GM23338 (cell line): ENCODE measurements around the gene KDM6B. TPM values are rescaled to one million over a fixed set of nuclear protein-coding genes. Genes with fewer than 3 reads are reported as not detected.
A peak's percentile ranks its signal among the peaks of the same experiment; 100 is the strongest.

Source experiments
- ATAC-seq: fragments of 200-7000 bp; cut with Tn5 transposase; 3 replicates; pipeline ENCODE4 v1.9.1; 2020
- DNase-seq: peaks from one replicate; pipeline ENCODE4 v3.0.0-alpha.2; 2015; ENCODE audit warnings: low spot score
- H2AFZ ChIP-seq: fragments of 200-600 bp; sonication (generic); 2 replicates; pipeline ENCODE4 v1.8.0; 2016; ENCODE audit warnings: antibody characterized with exemption, mild to moderate bottlenecking, moderate library complexity
- H3F3A ChIP-seq: fragments of 200-600 bp; sonication (generic); replicated peaks from 2 replicates; pipeline ENCODE4 v1.8.0; 2017; ENCODE audit warnings: antibody characterized with exemption, mixed run types, low read depth
- H3K27ac ChIP-seq: fragments of 200-600 bp; sonication (generic); 2 replicates; pipeline ENCODE4 v1.6.1; 2016; ENCODE audit warnings: low read depth
- H3K27me3 ChIP-seq: fragments of 200-600 bp; sonication (generic); 2 replicates; pipeline ENCODE4 v1.8.0; 2016; ENCODE audit warnings: mild to moderate bottlenecking, mixed run types, moderate library complexity; ENCODE audit not compliant: insufficient read depth
- H3K36me3 ChIP-seq: fragments of 200-600 bp; sonication (generic); 2 replicates; pipeline ENCODE4 v1.8.0; 2016; ENCODE audit warnings: mild to moderate bottlenecking; ENCODE audit not compliant: insufficient read depth
- H3K4me1 ChIP-seq: fragments of 200-600 bp; sonication (generic); 2 replicates; pipeline ENCODE4 v1.8.0; 2016; ENCODE audit warnings: mild to moderate bottlenecking, moderate library complexity; ENCODE audit not compliant: insufficient read depth
- H3K4me2 ChIP-seq: fragments of 200-600 bp; sonication (generic); 2 replicates; pipeline ENCODE4 v1.7.1; 2017; ENCODE audit warnings: mixed run types
- H3K4me3 ChIP-seq: fragments of 200-600 bp; sonication (generic); 2 replicates; pipeline ENCODE4 v1.6.1; 2016; ENCODE audit warnings: mixed run types
- H3K79me2 ChIP-seq: fragments of 200-600 bp; sonication (generic); replicated peaks from 2 replicates; pipeline ENCODE4 v1.8.0; 2017; ENCODE audit warnings: mild to moderate bottlenecking; ENCODE audit not compliant: insufficient read depth
- H3K9me2 ChIP-seq: fragments of 200-600 bp; sonication (generic); 2 replicates; pipeline ENCODE4 v1.8.0; 2017; ENCODE audit not compliant: insufficient read depth
- H4K20me1 ChIP-seq: fragments of 200-600 bp; sonication (generic); replicated peaks from 2 replicates; pipeline ENCODE4 v1.8.0; 2017; ENCODE audit warnings: mild to moderate bottlenecking; ENCODE audit not compliant: insufficient read depth
- H3K27ac Mint-ChIP-seq: 2 replicates; pipeline ENCODE4 v1.8.0; 2020; ENCODE audit warnings: inconsistent platforms, mild to moderate bottlenecking, moderate library complexity, mixed read lengths
- H3K27me3 Mint-ChIP-seq: 3 replicates; pipeline ENCODE4 v1.8.0; 2022; ENCODE audit warnings: low read depth, mild to moderate bottlenecking, moderate library complexity, mixed read lengths, inconsistent platforms; ENCODE audit not compliant: insufficient read depth, poor library complexity
- H3K36me3 Mint-ChIP-seq: 3 replicates; pipeline ENCODE4 v1.8.0; 2021; ENCODE audit warnings: low read depth, mild to moderate bottlenecking, inconsistent platforms, moderate library complexity, mixed read lengths
- H3K4me1 Mint-ChIP-seq: 3 replicates; pipeline ENCODE4 v1.8.0; 2020; ENCODE audit warnings: mild to moderate bottlenecking, inconsistent platforms, mixed read lengths
- H3K4me3 Mint-ChIP-seq: 3 replicates; pipeline ENCODE4 v1.8.0; 2021; ENCODE audit warnings: moderate library complexity, mild to moderate bottlenecking, inconsistent platforms, mixed read lengths
- H3K9me3 Mint-ChIP-seq: 3 replicates; pipeline ENCODE4 v1.8.0; 2020; ENCODE audit warnings: moderate library complexity, mild to moderate bottlenecking, inconsistent platforms, mixed read lengths
- CREB1 ChIP-seq: fragments of 250-450 bp; sonication (Bioruptor Pico); IDR thresholded peaks from 2 replicates; pipeline ENCODE4 v1.5.0; 2020; ENCODE audit warnings: low read depth, mild to moderate bottlenecking, moderate library complexity
- EZH2 ChIP-seq: fragments of 200-600 bp; sonication (generic); IDR thresholded peaks from one replicate; pipeline ENCODE4 v1.8.0; 2017; ENCODE audit warnings: antibody characterized with exemption, mild to moderate bottlenecking, low read depth; ENCODE audit not compliant: unreplicated experiment
- EZH2phosphoT487 ChIP-seq: fragments of 200-600 bp; sonication (generic); IDR thresholded peaks from one replicate; pipeline ENCODE4 v1.8.1; 2018; ENCODE audit warnings: antibody characterized with exemption; ENCODE audit not compliant: unreplicated experiment
- JUNB ChIP-seq: IDR thresholded peaks from one replicate; pipeline ENCODE4 v1.6.1; 2016; ENCODE audit warnings: antibody characterized with exemption; ENCODE audit not compliant: unreplicated experiment
- polyA plus RNA-seq: library from polyadenylated mRNA; unstranded; fragments of >200 nt; fragmentation: Nextera tagmentation; extraction: Ambion mirVana; gene quantifications from 2 replicates; pipeline ENCODE4 v1.2.1, GENCODE V29; 2016
- total RNA-seq: library from RNA; depleted of rRNA; stranded (reverse); fragments of >200 nt; shearing (Covaris generic); gene quantifications from 2 replicates; pipeline ENCODE4 v1.2.3, GENCODE V29; 2014
- TF ChIP-seq, protein P1 (sequence below): IDR thresholded peaks from one replicate; pipeline ENCODE4 v1.6.1; 2018; ENCODE audit warnings: antibody characterized with exemption; ENCODE audit not compliant: unreplicated experiment
- TF ChIP-seq, protein P2 (sequence below), 2 experiments: fragments of 200-600 bp in 1 of 2; sonication (generic) in 1 of 2; conservative IDR thresholded peaks; 2 replicates each; pipeline versions ENCODE4 v1.5.1 to v1.6.1; 2016 to 2017; ENCODE audit warnings: antibody characterized with exemption in 2 of 2, low read depth in 2 of 2, mild to moderate bottlenecking in 2 of 2, moderate library complexity in 1 of 2
- TF ChIP-seq, protein P3 (sequence below): IDR thresholded peaks from 2 replicates; pipeline ENCODE4 v1.6.1; 2016; ENCODE audit warnings: antibody characterized with exemption

The KDM6B gene
- total and polyA plus RNA-seq, 2 experiments from 2014 or later: 1.1 to 1.4 TPM

DNA sequence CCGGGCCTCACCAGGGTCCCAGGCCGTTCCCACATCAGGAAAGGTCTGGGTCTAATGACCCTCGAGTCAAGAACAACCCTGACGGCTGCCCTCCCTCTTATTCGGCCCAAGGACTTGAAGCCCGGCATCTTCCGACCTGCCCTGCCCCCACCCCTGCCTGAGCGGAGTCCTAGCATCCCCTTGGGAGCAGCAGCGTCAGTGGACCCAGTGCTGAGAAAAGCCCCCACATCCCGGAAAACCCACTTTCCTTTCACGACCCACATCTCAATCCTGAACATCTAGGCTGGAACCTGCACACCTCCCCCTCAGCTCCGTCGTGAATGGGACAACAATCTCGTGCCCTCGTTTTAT is 21.6 kb downstream of the KDM6B start (continued):
- TF ChIP-seq, protein P1, sequence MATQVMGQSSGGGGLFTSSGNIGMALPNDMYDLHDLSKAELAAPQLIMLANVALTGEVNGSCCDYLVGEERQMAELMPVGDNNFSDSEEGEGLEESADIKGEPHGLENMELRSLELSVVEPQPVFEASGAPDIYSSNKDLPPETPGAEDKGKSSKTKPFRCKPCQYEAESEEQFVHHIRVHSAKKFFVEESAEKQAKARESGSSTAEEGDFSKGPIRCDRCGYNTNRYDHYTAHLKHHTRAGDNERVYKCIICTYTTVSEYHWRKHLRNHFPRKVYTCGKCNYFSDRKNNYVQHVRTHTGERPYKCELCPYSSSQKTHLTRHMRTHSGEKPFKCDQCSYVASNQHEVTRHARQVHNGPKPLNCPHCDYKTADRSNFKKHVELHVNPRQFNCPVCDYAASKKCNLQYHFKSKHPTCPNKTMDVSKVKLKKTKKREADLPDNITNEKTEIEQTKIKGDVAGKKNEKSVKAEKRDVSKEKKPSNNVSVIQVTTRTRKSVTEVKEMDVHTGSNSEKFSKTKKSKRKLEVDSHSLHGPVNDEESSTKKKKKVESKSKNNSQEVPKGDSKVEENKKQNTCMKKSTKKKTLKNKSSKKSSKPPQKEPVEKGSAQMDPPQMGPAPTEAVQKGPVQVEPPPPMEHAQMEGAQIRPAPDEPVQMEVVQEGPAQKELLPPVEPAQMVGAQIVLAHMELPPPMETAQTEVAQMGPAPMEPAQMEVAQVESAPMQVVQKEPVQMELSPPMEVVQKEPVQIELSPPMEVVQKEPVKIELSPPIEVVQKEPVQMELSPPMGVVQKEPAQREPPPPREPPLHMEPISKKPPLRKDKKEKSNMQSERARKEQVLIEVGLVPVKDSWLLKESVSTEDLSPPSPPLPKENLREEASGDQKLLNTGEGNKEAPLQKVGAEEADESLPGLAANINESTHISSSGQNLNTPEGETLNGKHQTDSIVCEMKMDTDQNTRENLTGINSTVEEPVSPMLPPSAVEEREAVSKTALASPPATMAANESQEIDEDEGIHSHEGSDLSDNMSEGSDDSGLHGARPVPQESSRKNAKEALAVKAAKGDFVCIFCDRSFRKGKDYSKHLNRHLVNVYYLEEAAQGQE: no peak

DNA sequence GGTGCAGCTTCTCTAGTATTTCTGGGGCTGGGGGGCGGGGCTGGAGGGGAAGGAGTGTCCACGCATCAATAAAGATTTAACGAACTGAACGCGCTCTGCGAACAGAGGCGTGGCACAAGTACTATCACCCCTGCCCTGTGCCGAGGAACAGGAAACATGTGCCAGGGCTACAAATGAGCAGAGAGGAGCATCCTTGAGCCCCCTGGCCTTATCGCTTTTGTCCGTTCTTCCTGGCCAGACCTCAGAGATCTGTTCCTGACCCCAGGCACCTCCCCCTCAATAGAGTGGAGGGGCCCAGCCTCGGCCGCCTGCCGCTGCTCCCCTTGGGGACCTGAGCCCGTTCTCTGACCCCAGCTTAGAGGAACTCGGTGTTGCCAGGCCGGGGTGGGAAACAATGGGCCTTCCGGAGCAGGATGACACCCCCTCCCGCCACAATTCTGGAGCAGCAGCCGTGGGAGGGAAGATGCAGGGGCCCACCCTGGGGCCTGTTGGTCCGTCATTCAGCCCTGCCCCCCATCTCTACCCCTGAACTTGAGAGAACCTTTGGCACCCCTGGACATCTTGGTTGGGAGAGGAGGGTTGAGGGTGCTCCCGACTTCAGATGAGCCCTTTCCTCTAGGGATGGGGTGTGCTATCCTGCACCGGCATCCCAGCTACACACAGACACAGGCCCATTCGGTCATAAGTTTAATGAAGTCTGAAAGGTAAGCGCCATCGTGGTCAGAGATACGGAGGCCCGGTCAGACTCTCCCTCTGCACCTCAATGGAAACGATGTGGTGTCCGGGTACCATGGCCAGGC is 22.2 kb downstream of the KDM6B start:
- TF ChIP-seq EZH2phosphoT487: no peak
- peak; percentile 29 for TF ChIP-seq EZH2

DNA sequence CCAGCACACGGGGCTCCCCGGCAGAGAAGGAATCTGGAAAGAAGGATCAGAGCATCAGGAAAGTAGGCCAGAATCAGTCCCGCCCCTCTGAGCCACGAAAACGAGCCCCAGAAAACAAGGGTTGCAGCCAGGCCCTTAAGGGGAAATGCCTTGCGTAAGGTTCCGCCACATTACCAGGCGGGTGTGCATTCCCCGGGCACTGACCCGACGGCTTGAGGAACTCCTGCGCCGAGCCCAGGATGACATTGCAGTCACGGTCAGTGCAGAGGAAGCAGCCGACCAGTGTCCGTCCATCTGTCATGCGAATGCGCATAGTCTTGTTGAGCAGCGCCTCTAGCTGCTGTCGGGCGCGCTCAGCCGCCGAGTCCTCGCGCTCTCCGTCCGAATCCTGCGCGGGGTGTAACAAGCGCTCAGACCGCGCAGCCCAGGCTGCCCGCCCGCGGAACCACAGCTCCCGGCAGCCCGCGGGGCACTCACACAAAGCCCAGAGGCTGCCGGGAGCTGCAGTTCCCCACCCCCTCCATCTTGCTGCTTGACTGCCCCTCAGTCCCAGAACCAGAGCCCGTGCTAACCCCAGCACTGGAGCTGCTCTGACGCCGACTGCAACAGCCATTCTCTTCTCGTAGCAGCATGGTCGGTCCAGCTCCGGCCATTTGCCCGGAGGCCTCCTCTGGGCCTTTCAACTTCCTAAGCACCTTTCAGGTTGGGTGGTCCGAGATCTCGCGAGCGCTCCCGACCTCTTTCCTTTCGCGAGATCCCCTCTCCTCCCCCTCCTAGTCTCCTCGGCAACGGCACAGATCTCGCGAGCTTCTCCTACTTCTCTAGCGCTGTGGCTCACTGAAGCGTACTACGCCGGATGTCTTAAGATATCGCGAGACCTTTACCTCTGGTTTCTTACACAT is 23.0 kb downstream of the KDM6B start, which contains the start of gene NAA38:
TSS of gene NAA38 (minus strand) at position 749 of the 902 bp plus-strand sequence. CDS start at position 653, 96 bp downstream.
- ATAC-seq: peak; percentile 67
- H3K4me1 Mint-ChIP-seq: peaks cover 26% of the 10 kb centered on the region
- H3K79me2 ChIP-seq: peaks cover 7% of the 10 kb centered on the region
- H3K27me3 ChIP-seq: peaks cover 48% of the 10 kb centered on the region
- DNase-seq: peak; percentile 100
- no peak within 1 kb of the TSS for H3K27ac Mint-ChIP-seq
- peaks cover 20% of the 10 kb centered on the region; the same call in 1 of the 2 replicates for H3F3A ChIP-seq
- H3K9me2 ChIP-seq: no peaks in the 10 kb centered on the region
- H2AFZ ChIP-seq: peak within 1 kb of the TSS; percentile 30
- peaks cover 10% of the 10 kb centered on the region for H4K20me1 ChIP-seq
- H3K36me3 ChIP-seq: no peaks in the 10 kb centered on the region; the same call in 1 of the 2 replicates
- H3K9me3 Mint-ChIP-seq: no peaks in the 10 kb centered on the region; the same call in 2 of the 3 replicates
- peaks cover 43% of the 10 kb centered on the region for H3K4me1 ChIP-seq
- H3K36me3 Mint-ChIP-seq: no peaks in the 10 kb centered on the region; the same call in 1 of the 3 replicates
- H3K27me3 Mint-ChIP-seq: peaks cover 13% of the 10 kb centered on the region
- TF ChIP-seq CREB1 (peak; percentile 53), JUNB (no peak), EZH2phosphoT487 (no peak), EZH2 (peak; percentile 40)
- TF ChIP-seq, protein P2, sequence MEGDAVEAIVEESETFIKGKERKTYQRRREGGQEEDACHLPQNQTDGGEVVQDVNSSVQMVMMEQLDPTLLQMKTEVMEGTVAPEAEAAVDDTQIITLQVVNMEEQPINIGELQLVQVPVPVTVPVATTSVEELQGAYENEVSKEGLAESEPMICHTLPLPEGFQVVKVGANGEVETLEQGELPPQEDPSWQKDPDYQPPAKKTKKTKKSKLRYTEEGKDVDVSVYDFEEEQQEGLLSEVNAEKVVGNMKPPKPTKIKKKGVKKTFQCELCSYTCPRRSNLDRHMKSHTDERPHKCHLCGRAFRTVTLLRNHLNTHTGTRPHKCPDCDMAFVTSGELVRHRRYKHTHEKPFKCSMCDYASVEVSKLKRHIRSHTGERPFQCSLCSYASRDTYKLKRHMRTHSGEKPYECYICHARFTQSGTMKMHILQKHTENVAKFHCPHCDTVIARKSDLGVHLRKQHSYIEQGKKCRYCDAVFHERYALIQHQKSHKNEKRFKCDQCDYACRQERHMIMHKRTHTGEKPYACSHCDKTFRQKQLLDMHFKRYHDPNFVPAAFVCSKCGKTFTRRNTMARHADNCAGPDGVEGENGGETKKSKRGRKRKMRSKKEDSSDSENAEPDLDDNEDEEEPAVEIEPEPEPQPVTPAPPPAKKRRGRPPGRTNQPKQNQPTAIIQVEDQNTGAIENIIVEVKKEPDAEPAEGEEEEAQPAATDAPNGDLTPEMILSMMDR (conservative IDR thresholded peaks at IDR 0.05; ENCODE audit: low read depth in 2 of 2): peak in 1 of 2 experiments; percentile 45; a peak in 2 of 4 replicates
- TF ChIP-seq, protein P3, sequence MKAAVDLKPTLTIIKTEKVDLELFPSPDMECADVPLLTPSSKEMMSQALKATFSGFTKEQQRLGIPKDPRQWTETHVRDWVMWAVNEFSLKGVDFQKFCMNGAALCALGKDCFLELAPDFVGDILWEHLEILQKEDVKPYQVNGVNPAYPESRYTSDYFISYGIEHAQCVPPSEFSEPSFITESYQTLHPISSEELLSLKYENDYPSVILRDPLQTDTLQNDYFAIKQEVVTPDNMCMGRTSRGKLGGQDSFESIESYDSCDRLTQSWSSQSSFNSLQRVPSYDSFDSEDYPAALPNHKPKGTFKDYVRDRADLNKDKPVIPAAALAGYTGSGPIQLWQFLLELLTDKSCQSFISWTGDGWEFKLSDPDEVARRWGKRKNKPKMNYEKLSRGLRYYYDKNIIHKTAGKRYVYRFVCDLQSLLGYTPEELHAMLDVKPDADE: peak; percentile 87
- no peak within 1 kb of the TSS for H3K4me3 Mint-ChIP-seq
- H3K4me2 ChIP-seq: peak within 1 kb of the TSS; percentile 99
- peak within 1 kb of the TSS; percentile 55 for H3K4me3 ChIP-seq
- peak within 1 kb of the TSS; percentile 65 for H3K27ac ChIP-seq

More for the DNA sequence above, 22.2 kb downstream of the KDM6B start:
- H3K79me2 ChIP-seq: peaks cover 7% of the 10 kb centered on the region
- peaks cover 21% of the 10 kb centered on the region; the same call in 1 of the 2 replicates for H3F3A ChIP-seq
- Mint-ChIP-seq H3K27me3 (peaks cover 20% of the 10 kb centered on the region), H3K9me3 (no peaks in the 10 kb centered on the region; the same call in 2 of the 3 replicates), H3K36me3 (no peaks in the 10 kb centered on the region; the same call in 1 of the 3 replicates), H3K27ac (no peak overlapping the region), H3K4me3 (no peak overlapping the region), H3K4me1 (peaks cover 29% of the 10 kb centered on the region)
- H3K36me3 ChIP-seq: no peaks in the 10 kb centered on the region; the same call in 1 of the 2 replicates
- peaks cover 56% of the 10 kb centered on the region for H3K27me3 ChIP-seq
- ATAC-seq (no peak), DNase-seq (no peak)
- peaks cover 43% of the 10 kb centered on the region for H3K4me1 ChIP-seq
- H3K4me3 ChIP-seq: peak overlapping the region; percentile 55
- peak overlapping the region; percentile 89 for H3K4me2 ChIP-seq
- H4K20me1 ChIP-seq: peaks cover 10% of the 10 kb centered on the region
- H3K9me2 ChIP-seq: no peaks in the 10 kb centered on the region
- peak overlapping the region; percentile 30; the same call in 1 of the 2 replicates for H2AFZ ChIP-seq
- H3K27ac ChIP-seq: no peak overlapping the region
